NT2/D1 (cell line): ENCODE data around the gene ZNF620.
A peak's percentile ranks its signal among the peaks of the same experiment; 100 is the strongest.

Source experiments
- DNase-seq: peaks from one replicate; pipeline ENCODE4 v3.0.0-alpha.2; 2011; ENCODE audit warnings: low read depth, low spot score
- H3K27me3 ChIP-seq: 2 replicates; pipeline ENCODE4 v1.6.0; 2011; ENCODE audit warnings: mild to moderate bottlenecking; ENCODE audit not compliant: insufficient read length, insufficient read depth
- H3K36me3 ChIP-seq: 2 replicates; pipeline ENCODE4 v1.6.1; 2011; ENCODE audit warnings: mild to moderate bottlenecking, low read length, mixed read lengths; ENCODE audit not compliant: insufficient read depth, insufficient read length
- H3K4me1 ChIP-seq: 2 replicates; pipeline ENCODE4 v1.5.1; 2011; ENCODE audit not compliant: insufficient read depth, insufficient read length
- H3K4me3 ChIP-seq: 2 replicates; pipeline ENCODE4 v1.5.1; 2011; ENCODE audit warnings: low read depth; ENCODE audit not compliant: insufficient read length
- H3K9ac ChIP-seq: 2 replicates; pipeline ENCODE4 v1.6.0; 2011; ENCODE audit warnings: low read depth; ENCODE audit not compliant: insufficient read length
- H3K9me3 ChIP-seq: 2 replicates; pipeline ENCODE4 v1.5.1; 2011; ENCODE audit warnings: mild to moderate bottlenecking, low read length; ENCODE audit not compliant: insufficient read depth
- SUZ12 ChIP-seq: IDR thresholded peaks from 2 replicates; pipeline ENCODE4 v1.6.1; 2011; ENCODE audit not compliant: insufficient read length, insufficient read depth; ENCODE audit errors: extremely low read depth
- YY1 ChIP-seq: IDR thresholded peaks from 2 replicates; pipeline ENCODE4 v1.6.1; 2011; ENCODE audit not compliant: insufficient read length, insufficient read depth
- ZNF274 ChIP-seq: IDR thresholded peaks from 2 replicates; pipeline ENCODE4 v1.6.1; 2011; ENCODE audit warnings: mild to moderate bottlenecking, low read depth, low read length

The ZNF620 gene

GRCh38 chr3:40511031-40511718 is 5.3 kb downstream of the ZNF620 start:
- peaks cover 55% of the 10 kb centered on the region for H3K36me3 ChIP-seq
- TF ChIP-seq ZNF274, result no peak
- no peak for TF ChIP-seq YY1
- no peak for TF ChIP-seq SUZ12
- no peak overlapping the region for H3K4me3 ChIP-seq
- DNase-seq, result no peak
- H3K9me3 ChIP-seq, result no peaks in the 10 kb centered on the region; the same call in 1 of the 2 replicates
- H3K27me3 ChIP-seq, result no peaks in the 10 kb centered on the region
- H3K4me1 ChIP-seq, result no peaks in the 10 kb centered on the region
- H3K9ac ChIP-seq, result no peak overlapping the region

- no peak for DNase-seq
- H3K9ac ChIP-seq, result no peak overlapping the region
- no peaks in the 10 kb centered on the region for H3K27me3 ChIP-seq
- TF ChIP-seq ZNF274 (no peak), SUZ12 (no peak), YY1 (no peak)
- H3K9me3 ChIP-seq, result no peaks in the 10 kb centered on the region
- no peaks in the 10 kb centered on the region for H3K4me1 ChIP-seq
- H3K36me3 ChIP-seq, result peaks cover 45% of the 10 kb centered on the region
- H3K4me3 ChIP-seq, result no peak overlapping the region
Observed at GRCh38 chr3:40516201-40516600, 10.4 kb downstream of the ZNF620 start.

- Histone ChIP-seq H3K4me1 (no peaks in the 10 kb centered on the region), H3K27me3 (no peaks in the 10 kb centered on the region)
Observed at GRCh38 chr3:40518067-40518466, 12.2 kb downstream of the ZNF620 start.

GRCh38 chr3:40518848-40519247 is 13.0 kb downstream of the ZNF620 start:
- Histone ChIP-seq H3K4me1 (no peaks in the 10 kb centered on the region), H3K36me3 (peaks cover 28% of the 10 kb centered on the region), H3K27me3 (no peaks in the 10 kb centered on the region), H3K9ac (no peak overlapping the region), H3K4me3 (no peak overlapping the region), H3K9me3 (no peaks in the 10 kb centered on the region)
- no peak for DNase-seq
- TF ChIP-seq ZNF274 (no peak), YY1 (no peak), SUZ12 (no peak)

More at GRCh38 chr3:40518067-40518466, 12.2 kb downstream of the ZNF620 start:
- no peaks in the 10 kb centered on the region for H3K9me3 ChIP-seq
- H3K4me3 ChIP-seq, result no peak overlapping the region
- no peak for DNase-seq
- H3K36me3 ChIP-seq, result peaks cover 31% of the 10 kb centered on the region
- H3K9ac ChIP-seq, result no peak overlapping the region
- no peak for TF ChIP-seq ZNF274
- no peak for TF ChIP-seq SUZ12

- no peaks in the 10 kb centered on the region for H3K4me1 ChIP-seq
- no peak overlapping the region for H3K9ac ChIP-seq
- no peak for TF ChIP-seq SUZ12
- H3K36me3 ChIP-seq, result peaks cover 13% of the 10 kb centered on the region
- H3K9me3 ChIP-seq, result no peaks in the 10 kb centered on the region
- no peaks in the 10 kb centered on the region for H3K27me3 ChIP-seq
- no peak overlapping the region for H3K4me3 ChIP-seq
- no peak for DNase-seq
Observed at GRCh38 chr3:40521254-40521653, 15.4 kb downstream of the ZNF620 start.

GRCh38 chr3:40523781-40524180 is 17.9 kb downstream of the ZNF620 start:
- H3K4me1 ChIP-seq, result no peaks in the 10 kb centered on the region
- H3K4me3 ChIP-seq, result no peak overlapping the region

GRCh38 chr3:40524222-40524567 is 18.4 kb downstream of the ZNF620 start:
- H3K4me3 ChIP-seq, result peak overlapping the region; percentile 97
- H3K4me1 ChIP-seq, result no peaks in the 10 kb centered on the region
- H3K9ac ChIP-seq, result peak overlapping the region; percentile 99
- peaks cover 25% of the 10 kb centered on the region for H3K36me3 ChIP-seq
- H3K27me3 ChIP-seq, result no peaks in the 10 kb centered on the region
- no peaks in the 10 kb centered on the region for H3K9me3 ChIP-seq
- TF ChIP-seq ZNF274 (no peak), YY1 (no peak), SUZ12 (no peak)
- no peak for DNase-seq

More at GRCh38 chr3:40523781-40524180, 17.9 kb downstream of the ZNF620 start:
- TF ChIP-seq YY1 (no peak), SUZ12 (no peak), ZNF274 (no peak)
- Histone ChIP-seq H3K9me3 (no peaks in the 10 kb centered on the region), H3K9ac (no peak overlapping the region), H3K36me3 (peaks cover 21% of the 10 kb centered on the region), H3K27me3 (no peaks in the 10 kb centered on the region)
- DNase-seq, result no peak
